HG03064 (cell line): ENCODE data around the gene ABCF3.
"Not testable (repeated sequence)": the region's sequence is repeated elsewhere in the genome, so short reads cannot be mapped to it uniquely, and the experiment has no call there.

Source experiments
- ATAC-seq: cut with Tn5 transposase; IDR thresholded peaks from one replicate; pipeline ENCODE4 v1.9.1; 2021; ENCODE audit warnings: low read depth; ENCODE audit not compliant: unreplicated experiment

Gene ABCF3

GRCh38 chr3:184186184-184186901 lies at the start of gene ABCF3:
TSS of gene ABCF3 (plus strand) at chr3:184186199. CDS start at chr3:184186208, 9 bp downstream.
- peak; percentile 11 for ATAC-seq

GRCh38 chr3:184140436-184140835 lies 45.6 kb upstream of the ABCF3 start:
- no peak for ATAC-seq

GRCh38 chr3:184142199-184142598 lies 43.8 kb upstream of the ABCF3 start:
- no peak for ATAC-seq

- ATAC-seq: no peak
These were observed 42.7 kb upstream of the ABCF3 start for GRCh38 chr3:184143327-184143726.

- ATAC-seq: no peak
These were observed 41.5 kb upstream of the ABCF3 start for GRCh38 chr3:184144505-184144904.

GRCh38 chr3:184145111-184145524 lies 40.9 kb upstream of the ABCF3 start:
- no peak for ATAC-seq

GRCh38 chr3:184145751-184146270 lies 40.2 kb upstream of the ABCF3 start:
- ATAC-seq: no peak

- no peak for ATAC-seq
These were observed 37.9 kb upstream of the ABCF3 start for GRCh38 chr3:184148076-184148475.

GRCh38 chr3:184149123-184149522 lies 36.9 kb upstream of the ABCF3 start:
- no peak for ATAC-seq

GRCh38 chr3:184149770-184150169 lies 36.2 kb upstream of the ABCF3 start:
- ATAC-seq: not testable (repeated sequence)

- peak; percentile 76 for ATAC-seq
These were observed 30.9 kb upstream of the ABCF3 start, which contains the start of gene DVL3 for GRCh38 chr3:184154885-184155643. TSS of gene DVL3 (plus strand) at chr3:184155377. CDS start at chr3:184155636, 259 bp downstream.

GRCh38 chr3:184155644-184156521 lies 30.1 kb upstream of the ABCF3 start:
- ATAC-seq: peak; percentile 16

- no peak for ATAC-seq
These were observed 29.5 kb upstream of the ABCF3 start for GRCh38 chr3:184156522-184156955.

GRCh38 chr3:184157206-184157605 lies 28.8 kb upstream of the ABCF3 start:
- no peak for ATAC-seq

- no peak for ATAC-seq
These were observed 27.6 kb upstream of the ABCF3 start for GRCh38 chr3:184158404-184158803.

GRCh38 chr3:184160456-184160855 lies 25.5 kb upstream of the ABCF3 start:
- no peak for ATAC-seq

GRCh38 chr3:184162571-184163070 lies 23.4 kb upstream of the ABCF3 start:
- ATAC-seq: not testable (repeated sequence)

- ATAC-seq: no peak
These were observed 21.2 kb upstream of the ABCF3 start for GRCh38 chr3:184164648-184165330.

GRCh38 chr3:184165543-184165942 lies 20.5 kb upstream of the ABCF3 start:
- no peak for ATAC-seq

GRCh38 chr3:184166671-184167070 lies 19.3 kb upstream of the ABCF3 start:
- ATAC-seq: no peak
